ENCODE results near the gene ZNF692.

- TF ChIP-seq, protein P1, sequence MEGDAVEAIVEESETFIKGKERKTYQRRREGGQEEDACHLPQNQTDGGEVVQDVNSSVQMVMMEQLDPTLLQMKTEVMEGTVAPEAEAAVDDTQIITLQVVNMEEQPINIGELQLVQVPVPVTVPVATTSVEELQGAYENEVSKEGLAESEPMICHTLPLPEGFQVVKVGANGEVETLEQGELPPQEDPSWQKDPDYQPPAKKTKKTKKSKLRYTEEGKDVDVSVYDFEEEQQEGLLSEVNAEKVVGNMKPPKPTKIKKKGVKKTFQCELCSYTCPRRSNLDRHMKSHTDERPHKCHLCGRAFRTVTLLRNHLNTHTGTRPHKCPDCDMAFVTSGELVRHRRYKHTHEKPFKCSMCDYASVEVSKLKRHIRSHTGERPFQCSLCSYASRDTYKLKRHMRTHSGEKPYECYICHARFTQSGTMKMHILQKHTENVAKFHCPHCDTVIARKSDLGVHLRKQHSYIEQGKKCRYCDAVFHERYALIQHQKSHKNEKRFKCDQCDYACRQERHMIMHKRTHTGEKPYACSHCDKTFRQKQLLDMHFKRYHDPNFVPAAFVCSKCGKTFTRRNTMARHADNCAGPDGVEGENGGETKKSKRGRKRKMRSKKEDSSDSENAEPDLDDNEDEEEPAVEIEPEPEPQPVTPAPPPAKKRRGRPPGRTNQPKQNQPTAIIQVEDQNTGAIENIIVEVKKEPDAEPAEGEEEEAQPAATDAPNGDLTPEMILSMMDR (optimal IDR thresholded peaks at IDR 0.05 in 1 of 3, IDR thresholded peaks at IDR 0.05 in 1 of 3, conservative IDR thresholded peaks at IDR 0.05 in 1 of 3; ENCODE audit: extremely low read depth in 1 of 3, insufficient read depth in 2 of 3, low read length in 3 of 3): no peak
- TF ChIP-seq EZH2 (IDR thresholded peaks at IDR 0.05; ENCODE audit: low read length): no peak
Observed at GRCh38 chr1:248810000-248810726, 48.7 kb downstream of the ZNF692 start.

All from keratinocyte (primary cell).